ENCODE measurements around the gene CLCC1. TPM values are rescaled to one million over a fixed set of nuclear protein-coding genes. Genes with fewer than 3 reads are reported as not detected.

CLCC1 gene
- total RNA-seq, 6 donors from 2014 or later, result 16.1 to 31.3 (median 25.8) TPM

DNA sequence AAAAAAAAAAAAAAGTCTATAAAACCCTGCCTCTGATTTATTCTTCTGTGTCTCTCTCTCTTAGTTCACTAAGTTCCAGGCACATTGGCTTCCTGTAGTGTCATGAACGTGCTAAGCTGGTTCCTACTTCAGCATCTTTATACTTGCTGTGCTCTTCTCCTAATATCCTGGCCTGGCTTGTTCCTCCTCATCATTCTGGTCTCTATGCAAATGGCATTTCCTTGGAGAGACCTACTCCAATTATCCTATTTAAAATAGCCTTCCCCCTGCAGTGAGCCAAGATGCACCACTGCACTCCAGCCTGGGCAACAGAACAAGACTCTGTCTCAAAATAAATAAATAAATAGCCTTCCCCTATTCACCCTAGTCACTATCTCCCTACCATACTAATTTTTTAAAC, 9.7 kb upstream of the CLCC1 start:
- WGBS, 2 donors, result 94 to 96% methylated on average over 1 of the region's 1 CpG
- H3K36me3 ChIP-seq, result peaks cover 0 to 58% (median 20%) of the 10 kb centered on the region in 4 donors

DNA sequence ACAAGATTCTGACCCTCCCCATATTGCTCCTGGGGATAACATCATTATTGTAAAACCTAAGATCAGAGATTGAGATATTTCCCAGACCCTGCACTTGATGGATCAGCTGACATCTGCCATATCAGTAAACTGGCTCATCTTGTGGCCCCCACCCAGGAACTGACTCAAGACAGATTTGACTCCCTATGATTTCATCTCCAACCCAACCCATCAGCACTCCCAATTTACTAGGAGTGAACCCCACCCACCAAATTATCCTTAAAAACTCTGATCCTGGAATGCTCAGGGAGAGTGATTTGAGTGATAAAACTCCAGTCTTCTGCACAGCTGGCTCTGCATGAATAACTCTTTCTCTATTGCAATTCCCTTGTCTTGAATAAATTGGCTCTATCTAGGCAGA, 6.1 kb upstream of the CLCC1 start:
- no peak for TF ChIP-seq POLR2A (IDR thresholded peaks at IDR 0.05)
- no peak for TF ChIP-seq POLR2AphosphoS5 (IDR thresholded peaks at IDR 0.05)
- TF ChIP-seq, protein P1, sequence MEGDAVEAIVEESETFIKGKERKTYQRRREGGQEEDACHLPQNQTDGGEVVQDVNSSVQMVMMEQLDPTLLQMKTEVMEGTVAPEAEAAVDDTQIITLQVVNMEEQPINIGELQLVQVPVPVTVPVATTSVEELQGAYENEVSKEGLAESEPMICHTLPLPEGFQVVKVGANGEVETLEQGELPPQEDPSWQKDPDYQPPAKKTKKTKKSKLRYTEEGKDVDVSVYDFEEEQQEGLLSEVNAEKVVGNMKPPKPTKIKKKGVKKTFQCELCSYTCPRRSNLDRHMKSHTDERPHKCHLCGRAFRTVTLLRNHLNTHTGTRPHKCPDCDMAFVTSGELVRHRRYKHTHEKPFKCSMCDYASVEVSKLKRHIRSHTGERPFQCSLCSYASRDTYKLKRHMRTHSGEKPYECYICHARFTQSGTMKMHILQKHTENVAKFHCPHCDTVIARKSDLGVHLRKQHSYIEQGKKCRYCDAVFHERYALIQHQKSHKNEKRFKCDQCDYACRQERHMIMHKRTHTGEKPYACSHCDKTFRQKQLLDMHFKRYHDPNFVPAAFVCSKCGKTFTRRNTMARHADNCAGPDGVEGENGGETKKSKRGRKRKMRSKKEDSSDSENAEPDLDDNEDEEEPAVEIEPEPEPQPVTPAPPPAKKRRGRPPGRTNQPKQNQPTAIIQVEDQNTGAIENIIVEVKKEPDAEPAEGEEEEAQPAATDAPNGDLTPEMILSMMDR (IDR thresholded peaks at IDR 0.05), result no peak
- no peak for TF ChIP-seq EP300 (IDR thresholded peaks at IDR 0.05)
- no peaks in the 10 kb centered on the region for H3K27me3 ChIP-seq
- H3K27ac ChIP-seq, result no peak overlapping the region
- H3K9me3 ChIP-seq, result no peaks in the 10 kb centered on the region
- DNase-seq (no peak), ATAC-seq (ENCODE audit: low FRiP score in 2 of 2) (peak in 1 of 2 donors; percentile 58)
- peaks cover 0 to under 1% (median under 1%) of the 10 kb centered on the region in 4 donors for H3K4me1 ChIP-seq
- H3K4me3 ChIP-seq, result no peak overlapping the region
- peaks cover 0 to 29% (median 11%) of the 10 kb centered on the region in 4 donors for H3K36me3 ChIP-seq

More for the DNA sequence above, 9.7 kb upstream of the CLCC1 start:
- TF ChIP-seq POLR2AphosphoS5 (IDR thresholded peaks at IDR 0.05) (no peak), EP300 (IDR thresholded peaks at IDR 0.05) (no peak)
- Histone ChIP-seq H3K4me3 (no peak overlapping the region), H3K27ac (no peak overlapping the region), H3K27me3 (no peaks in the 10 kb centered on the region), H3K4me1 (no peaks in the 10 kb centered on the region), H3K9me3 (no peaks in the 10 kb centered on the region)
- ATAC-seq (ENCODE audit: low FRiP score in 2 of 2), result no peak
- DNase-seq, result no peak

DNA sequence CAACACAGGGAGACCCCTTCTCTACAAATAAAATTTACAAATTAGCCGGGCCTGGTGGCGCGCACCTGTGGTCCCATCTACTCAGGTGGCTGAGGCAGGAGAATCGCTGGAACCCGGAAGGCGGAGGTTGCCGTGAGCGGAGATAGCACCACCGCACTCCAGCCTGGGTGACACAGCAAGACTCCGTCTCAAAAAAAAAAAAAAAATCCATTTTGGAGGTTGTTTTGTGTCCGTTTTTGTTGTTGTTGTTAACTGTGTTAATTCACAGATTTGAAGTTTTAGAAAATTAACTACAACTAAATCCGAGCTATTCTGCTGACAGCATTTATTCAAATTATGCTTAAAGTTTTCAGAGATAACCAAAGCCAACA, 618 bp downstream of the CLCC1 start:
- H3K4me1 ChIP-seq, result peaks cover 13 to 36% (median 19%) of the 10 kb centered on the region in 4 donors
- peak; percentile 37 to 54 for DNase-seq
- peak in 1 of 2 donors; percentile 28 for ATAC-seq (ENCODE audit: low FRiP score in 2 of 2)
- peak overlapping the region; percentile 70 to 93 (median 83) for H3K4me3 ChIP-seq
- H3K27ac ChIP-seq, result peak overlapping the region; percentile 94 to 98 (median 95)
- no peaks in the 10 kb centered on the region for H3K27me3 ChIP-seq
- H3K9me3 ChIP-seq, result no peaks in the 10 kb centered on the region
- TF ChIP-seq POLR2A (IDR thresholded peaks at IDR 0.05) (no peak), POLR2AphosphoS5 (IDR thresholded peaks at IDR 0.05) (no peak)
- TF ChIP-seq, protein P1 (IDR thresholded peaks at IDR 0.05), result no peak
- 4 to 16% methylated on average over 12 of the region's 12 CpGs for WGBS, 2 donors
- H3K36me3 ChIP-seq, result peaks cover 0 to 15% (median 0%) of the 10 kb centered on the region in 4 donors

DNA sequence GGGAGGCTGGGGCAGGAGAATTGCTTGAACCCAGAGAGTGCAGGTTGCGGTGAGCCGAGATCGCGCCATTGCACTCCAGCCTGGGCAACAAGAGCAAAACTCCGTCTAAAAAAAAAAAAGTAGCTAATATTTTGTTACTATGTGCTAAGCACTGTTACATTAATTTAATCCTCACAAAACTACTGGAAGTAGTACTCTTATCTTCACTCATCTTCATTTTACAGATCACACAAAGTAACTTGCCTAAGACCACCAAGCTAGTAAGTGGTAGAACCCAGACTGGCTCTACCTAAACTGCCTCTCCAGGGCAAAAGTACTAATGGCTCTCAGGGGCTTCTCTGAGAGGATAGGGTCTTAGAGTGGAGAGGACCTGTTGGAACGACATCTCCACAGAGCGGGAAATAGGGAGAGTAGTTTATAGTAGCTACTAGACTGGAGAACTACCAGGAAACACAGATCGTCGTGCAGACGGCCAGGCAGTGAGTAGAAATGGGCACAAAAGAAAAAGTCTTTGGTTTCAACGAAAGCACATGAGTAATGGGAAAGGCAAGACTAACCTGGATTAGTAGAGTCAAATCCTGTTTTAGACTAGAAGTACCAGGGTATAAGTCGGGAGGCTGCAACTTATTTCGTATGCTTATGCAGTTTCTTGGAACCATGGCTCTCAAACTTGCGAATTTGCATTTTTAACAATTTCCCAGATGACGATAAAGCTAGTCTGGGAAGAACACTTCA, 1.4 kb downstream of the CLCC1 start:
- TF ChIP-seq POLR2AphosphoS5 (IDR thresholded peaks at IDR 0.05), result no peak
- Histone ChIP-seq H3K4me3 (peak overlapping the region; percentile 70 to 93 (median 83)), H3K36me3 (peaks cover 0 to 15% (median 0%) of the 10 kb centered on the region in 4 donors), H3K9me3 (no peaks in the 10 kb centered on the region), H3K4me1 (peaks cover 20 to 41% (median 23%) of the 10 kb centered on the region in 4 donors), H3K27ac (peak overlapping the region in 3 of 4 donors; percentile 94 to 98 (median 95)), H3K27me3 (no peaks in the 10 kb centered on the region)
- ATAC-seq (ENCODE audit: low FRiP score in 2 of 2), result no peak
- DNase-seq, result no peak
- 92% methylated on average over 15 of the region's 15 CpGs for WGBS, 2 donors

DNA sequence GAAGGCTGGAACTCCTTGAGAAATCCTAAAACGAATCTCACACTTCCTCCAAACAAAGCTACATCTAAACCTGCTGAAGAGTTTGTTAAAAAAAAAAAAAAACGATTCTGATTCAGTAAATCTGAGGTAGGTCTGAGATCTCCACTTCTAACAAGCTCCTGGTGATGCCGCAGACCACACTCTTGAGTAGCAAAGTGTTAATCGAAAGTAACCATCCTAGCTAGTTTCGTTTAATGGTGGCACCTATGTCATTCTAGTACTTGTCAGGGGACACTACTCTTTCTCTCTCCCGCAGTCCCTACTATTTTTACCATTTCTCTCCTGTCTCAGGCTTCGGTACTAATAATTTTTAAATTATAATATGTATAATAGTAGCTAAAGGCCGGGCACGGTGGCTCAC, 2.1 kb downstream of the CLCC1 start:
- H3K4me1 ChIP-seq, result peaks cover 20 to 45% (median 26%) of the 10 kb centered on the region in 4 donors
- H3K9me3 ChIP-seq, result no peaks in the 10 kb centered on the region
- ATAC-seq (ENCODE audit: low FRiP score in 2 of 2) (no peak), DNase-seq (no peak)
- no peaks in the 10 kb centered on the region for H3K27me3 ChIP-seq
- WGBS, 2 donors, result 83 to 85% methylated on average over 9 of the region's 9 CpGs
- H3K27ac ChIP-seq, result no peak overlapping the region
- H3K36me3 ChIP-seq, result peaks cover 0 to 15% (median 0%) of the 10 kb centered on the region in 4 donors
- H3K4me3 ChIP-seq, result no peak overlapping the region
- TF ChIP-seq POLR2A (IDR thresholded peaks at IDR 0.05), result no peak
- TF ChIP-seq POLR2AphosphoS5 (IDR thresholded peaks at IDR 0.05), result no peak
- TF ChIP-seq, protein P1 (IDR thresholded peaks at IDR 0.05), result no peak
- no peak for TF ChIP-seq EP300 (IDR thresholded peaks at IDR 0.05)

DNA sequence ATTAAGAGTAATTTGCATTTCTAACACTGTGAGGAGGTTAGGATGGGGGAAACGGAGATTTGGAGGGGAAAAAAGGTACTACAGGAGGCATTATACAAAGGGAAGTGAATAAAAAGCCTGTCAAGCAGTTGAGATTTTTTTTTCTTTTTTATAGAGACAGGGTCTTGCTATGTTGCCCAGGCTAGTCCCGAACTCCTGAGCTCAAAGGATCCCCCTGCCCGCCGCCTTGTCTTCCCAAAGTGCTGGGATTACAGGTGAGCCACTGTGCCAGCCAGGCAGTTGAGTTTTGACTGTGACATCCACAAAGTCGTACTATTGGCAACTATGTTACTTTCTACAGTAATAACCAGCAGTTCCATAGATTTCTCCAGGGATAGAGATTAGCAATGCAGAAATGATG, 2.6 kb downstream of the CLCC1 start:
- no peak overlapping the region for H3K27ac ChIP-seq
- DNase-seq (no peak), ATAC-seq (ENCODE audit: low FRiP score in 2 of 2) (no peak)
- 92 to 99% methylated on average over 5 of the region's 5 CpGs for WGBS, 2 donors
- no peaks in the 10 kb centered on the region for H3K27me3 ChIP-seq
- peaks cover 20 to 45% (median 26%) of the 10 kb centered on the region in 4 donors for H3K4me1 ChIP-seq
- peaks cover 0 to 15% (median 0%) of the 10 kb centered on the region in 4 donors for H3K36me3 ChIP-seq
- H3K4me3 ChIP-seq, result no peak overlapping the region
- TF ChIP-seq POLR2AphosphoS5 (IDR thresholded peaks at IDR 0.05) (no peak), POLR2A (IDR thresholded peaks at IDR 0.05) (no peak), EP300 (IDR thresholded peaks at IDR 0.05) (no peak)
- TF ChIP-seq, protein P1 (IDR thresholded peaks at IDR 0.05), result no peak
- H3K9me3 ChIP-seq, result no peaks in the 10 kb centered on the region

All from upper lobe of left lung (tissue), 6 donors.